Ishikawa (cell line): ENCODE data around the gene AQR.

Experiments
- CEBPB ChIP-seq: IDR thresholded peaks from 2 replicates; pipeline ENCODE4 v1.6.1; 2012
- EGR1 ChIP-seq: IDR thresholded peaks from 2 replicates; pipeline ENCODE4 v1.6.1; 2012
- EP300 ChIP-seq: IDR thresholded peaks from 2 replicates; pipeline ENCODE4 v1.6.1; 2012; ENCODE audit warnings: borderline replicate concordance
- FOXM1 ChIP-seq: IDR thresholded peaks from 2 replicates; pipeline ENCODE4 v1.6.1; 2012; ENCODE audit warnings: low read depth, borderline replicate concordance
- MAX ChIP-seq: IDR thresholded peaks from 2 replicates; pipeline ENCODE4 v1.6.1; 2012
- NFIC ChIP-seq: IDR thresholded peaks from 2 replicates; pipeline ENCODE4 v1.6.1; 2012
- RAD21 ChIP-seq: IDR thresholded peaks from 2 replicates; pipeline ENCODE4 v1.6.1; 2012; ENCODE audit warnings: low read depth
- REST ChIP-seq: IDR thresholded peaks from 2 replicates; pipeline ENCODE4 v1.6.1; 2012; ENCODE audit warnings: low read depth, mild to moderate bottlenecking
- TAF1 ChIP-seq: IDR thresholded peaks from 2 replicates; pipeline ENCODE4 v1.6.1; 2012; ENCODE audit warnings: low read depth, mild to moderate bottlenecking
- TCF12 ChIP-seq: IDR thresholded peaks from 2 replicates; pipeline ENCODE4 v1.6.1; 2012; ENCODE audit warnings: low read depth
- TEAD4 ChIP-seq: IDR thresholded peaks from 2 replicates; pipeline ENCODE4 v1.6.1; 2012
- USF1 ChIP-seq: IDR thresholded peaks from 2 replicates; pipeline ENCODE4 v1.6.1; 2012
- YY1 ChIP-seq: IDR thresholded peaks from 2 replicates; pipeline ENCODE4 v1.6.1; 2012; ENCODE audit warnings: low read depth
- ZBTB7A ChIP-seq: IDR thresholded peaks from 2 replicates; pipeline ENCODE4 v1.6.1; 2012; ENCODE audit warnings: low read depth

The AQR gene

GRCh38 chr15:34809186-34809585 is 160.4 kb downstream of the AQR start:
- TF ChIP-seq TAF1 (no peak), TCF12 (no peak), EP300 (no peak), REST (no peak), FOXM1 (no peak), EGR1 (no peak)

- TF ChIP-seq TCF12 (no peak), EP300 (no peak), FOXM1 (no peak), TEAD4 (no peak)
Measured at GRCh38 chr15:34808016-34808415, 161.5 kb downstream of the AQR start.

GRCh38 chr15:34804776-34805175 is 164.8 kb downstream of the AQR start:
- TF ChIP-seq YY1 (no peak), MAX (no peak), ZBTB7A (no peak), TEAD4 (no peak), NFIC (no peak), REST (no peak)

GRCh38 chr15:34804113-34804512 is 165.4 kb downstream of the AQR start:
- no peak for TF ChIP-seq REST
- no peak for TF ChIP-seq FOXM1
- no peak for TF ChIP-seq ZBTB7A
- no peak for TF ChIP-seq TEAD4
- no peak for TF ChIP-seq TCF12
- TF ChIP-seq EP300 = no peak
- no peak for TF ChIP-seq TAF1
- no peak for TF ChIP-seq EGR1
- TF ChIP-seq YY1 = no peak
- no peak for TF ChIP-seq RAD21
- TF ChIP-seq MAX = no peak

GRCh38 chr15:34802803-34803750 is 166.5 kb downstream of the AQR start:
- TF ChIP-seq USF1 = no peak
- no peak for TF ChIP-seq ZBTB7A
- TF ChIP-seq TEAD4 = no peak

GRCh38 chr15:34802371-34802770 is 167.2 kb downstream of the AQR start:
- TF ChIP-seq USF1 (no peak), MAX (no peak), YY1 (no peak), RAD21 (no peak), REST (no peak), CEBPB (no peak), FOXM1 (no peak), TEAD4 (no peak), NFIC (no peak)
